Mucosa of rectum (tissue), 2 donors: ENCODE measurements around the gene MAN1A1.

Source experiments
- H3K27ac ChIP-seq, 2 donors: one replicate each; pipeline ENCODE4 v1.7.0; 2013; ENCODE audit warnings: inconsistent platforms in 2 of 2, low read depth in 2 of 2, low read length in 2 of 2
- H3K27me3 ChIP-seq, 2 donors: one replicate each; pipeline ENCODE4 v1.7.0; 2013; ENCODE audit warnings: low read length in 2 of 2; ENCODE audit not compliant: control insufficient read depth in 2 of 2, insufficient read depth in 2 of 2
- H3K36me3 ChIP-seq, 2 donors: one replicate each; pipeline ENCODE4 v1.7.0; 2013; ENCODE audit warnings: low read length in 2 of 2; ENCODE audit not compliant: control insufficient read depth in 2 of 2, insufficient read depth in 2 of 2
- H3K4me1 ChIP-seq, 2 donors: one replicate each; pipeline ENCODE4 v1.7.0; 2013; ENCODE audit warnings: low read length in 2 of 2, mild to moderate bottlenecking in 1 of 2; ENCODE audit not compliant: control insufficient read depth in 2 of 2, insufficient read depth in 2 of 2
- H3K4me3 ChIP-seq, 2 donors: one replicate each; pipeline ENCODE4 v1.7.0; 2013; ENCODE audit warnings: low read length in 2 of 2
- H3K9ac ChIP-seq, 2 donors: one replicate each; pipeline ENCODE4 v1.7.0; 2013; ENCODE audit warnings: low read length in 2 of 2, low read depth in 1 of 2, mild to moderate bottlenecking in 1 of 2
- H3K9me3 ChIP-seq, 2 donors: one replicate each; pipeline ENCODE4 v1.7.0; 2013; ENCODE audit warnings: low read length in 2 of 2; ENCODE audit not compliant: control insufficient read depth in 2 of 2
- donor health status: healthy.
- donor health status: Normal muscosa, but diverticular disease.

MAN1A1 gene

DNA sequence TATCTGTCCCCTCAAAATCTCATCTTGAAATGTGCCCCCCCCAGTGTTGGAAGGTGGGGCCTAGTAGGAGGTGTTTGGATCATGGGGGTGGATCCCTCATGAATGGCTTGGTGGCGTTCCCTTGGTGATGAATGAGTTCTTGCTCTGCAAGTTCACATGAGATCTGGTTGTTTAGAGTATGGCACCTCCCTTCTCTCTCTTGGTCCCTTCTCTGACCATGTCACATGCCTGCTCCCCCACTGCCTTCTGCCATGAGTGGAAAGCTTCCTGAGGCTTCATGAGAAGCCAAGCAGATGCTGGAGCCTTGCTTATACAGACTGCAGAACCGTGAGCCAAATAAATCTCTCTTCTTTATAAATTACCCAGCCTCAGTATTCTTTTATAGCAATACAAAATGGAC lies 70.9 kb downstream of the MAN1A1 start:
- no peaks in the 10 kb centered on the region for H3K27me3 ChIP-seq
- no peaks in the 10 kb centered on the region for H3K9me3 ChIP-seq
- H3K27ac ChIP-seq, result no peak overlapping the region
- H3K9ac ChIP-seq, result no peak overlapping the region
- H3K36me3 ChIP-seq, result no peaks in the 10 kb centered on the region
- no peak overlapping the region for H3K4me3 ChIP-seq
- H3K4me1 ChIP-seq, result peaks cover 0 to 3% of the 10 kb centered on the region in 2 donors

DNA sequence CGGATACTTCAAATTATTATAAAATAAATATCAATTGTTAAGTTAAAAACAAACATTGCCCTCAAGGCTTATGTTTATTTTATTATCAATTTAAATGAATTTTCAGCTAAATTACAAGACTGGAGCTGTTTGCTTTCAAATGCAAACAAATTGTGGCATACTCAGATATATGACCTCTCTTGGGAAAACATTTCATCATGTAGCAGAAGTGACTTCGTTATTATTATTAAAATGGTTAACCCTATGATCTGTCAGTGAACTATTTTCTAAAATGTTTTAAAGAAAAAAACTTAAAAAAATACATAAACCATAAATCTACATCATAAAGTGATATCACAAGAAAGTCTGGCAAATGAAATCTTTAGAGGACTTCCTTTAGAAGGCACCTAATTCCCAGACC lies 72.5 kb downstream of the MAN1A1 start:
- H3K9ac ChIP-seq, result no peak overlapping the region
- no peaks in the 10 kb centered on the region for H3K36me3 ChIP-seq
- H3K27me3 ChIP-seq, result no peaks in the 10 kb centered on the region
- H3K27ac ChIP-seq, result no peak overlapping the region
- H3K4me1 ChIP-seq, result peaks cover 0 to 3% of the 10 kb centered on the region in 2 donors
- no peaks in the 10 kb centered on the region for H3K9me3 ChIP-seq
- no peak overlapping the region for H3K4me3 ChIP-seq

DNA sequence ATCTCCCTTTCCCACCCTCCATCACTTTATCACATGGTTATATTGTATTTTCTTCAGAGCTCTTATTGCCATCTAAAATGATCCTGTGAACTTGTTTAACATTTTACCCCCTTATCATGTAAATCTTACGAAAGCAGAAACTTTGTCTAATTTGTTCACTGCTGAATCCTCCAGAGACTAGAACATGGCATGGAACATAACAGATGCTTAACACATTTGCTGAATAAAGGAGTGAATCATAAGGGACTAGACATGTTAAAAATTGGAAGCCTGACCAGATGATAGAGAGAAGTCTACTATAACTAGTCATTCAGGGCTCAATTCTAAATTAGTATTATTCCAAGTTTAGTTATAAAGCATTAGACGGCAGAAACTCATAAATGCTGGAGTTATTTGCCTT lies 73.3 kb downstream of the MAN1A1 start:
- Histone ChIP-seq H3K4me3 (no peak overlapping the region), H3K36me3 (no peaks in the 10 kb centered on the region), H3K4me1 (peaks cover 0 to 3% of the 10 kb centered on the region in 2 donors), H3K27me3 (no peaks in the 10 kb centered on the region), H3K9ac (no peak overlapping the region), H3K9me3 (no peaks in the 10 kb centered on the region), H3K27ac (no peak overlapping the region)

DNA sequence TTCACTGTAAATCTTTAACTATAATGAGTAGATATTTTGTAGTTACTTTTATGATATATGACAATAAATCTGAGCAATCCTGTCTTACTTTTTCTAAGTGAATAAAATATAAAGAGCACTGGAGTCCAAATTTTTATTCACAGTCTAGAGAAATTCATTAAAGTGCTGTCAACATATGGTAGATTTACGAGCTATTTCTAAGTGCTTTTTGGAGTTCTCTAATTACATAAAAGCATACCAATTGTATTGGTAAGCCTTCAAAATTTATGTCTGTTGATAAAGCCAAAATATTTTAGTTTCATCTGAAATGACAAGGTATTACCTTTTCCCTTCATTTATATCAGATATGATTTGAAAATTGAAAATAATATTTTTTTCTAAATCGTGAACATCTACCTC lies 75.4 kb downstream of the MAN1A1 start:
- Histone ChIP-seq H3K27ac (no peak overlapping the region), H3K36me3 (peaks cover 2 to 7% of the 10 kb centered on the region in 2 donors), H3K9ac (no peak overlapping the region), H3K4me3 (no peak overlapping the region), H3K9me3 (peaks cover 0 to 3% of the 10 kb centered on the region in 2 donors), H3K27me3 (no peaks in the 10 kb centered on the region), H3K4me1 (peaks cover 0 to 3% of the 10 kb centered on the region in 2 donors)

DNA sequence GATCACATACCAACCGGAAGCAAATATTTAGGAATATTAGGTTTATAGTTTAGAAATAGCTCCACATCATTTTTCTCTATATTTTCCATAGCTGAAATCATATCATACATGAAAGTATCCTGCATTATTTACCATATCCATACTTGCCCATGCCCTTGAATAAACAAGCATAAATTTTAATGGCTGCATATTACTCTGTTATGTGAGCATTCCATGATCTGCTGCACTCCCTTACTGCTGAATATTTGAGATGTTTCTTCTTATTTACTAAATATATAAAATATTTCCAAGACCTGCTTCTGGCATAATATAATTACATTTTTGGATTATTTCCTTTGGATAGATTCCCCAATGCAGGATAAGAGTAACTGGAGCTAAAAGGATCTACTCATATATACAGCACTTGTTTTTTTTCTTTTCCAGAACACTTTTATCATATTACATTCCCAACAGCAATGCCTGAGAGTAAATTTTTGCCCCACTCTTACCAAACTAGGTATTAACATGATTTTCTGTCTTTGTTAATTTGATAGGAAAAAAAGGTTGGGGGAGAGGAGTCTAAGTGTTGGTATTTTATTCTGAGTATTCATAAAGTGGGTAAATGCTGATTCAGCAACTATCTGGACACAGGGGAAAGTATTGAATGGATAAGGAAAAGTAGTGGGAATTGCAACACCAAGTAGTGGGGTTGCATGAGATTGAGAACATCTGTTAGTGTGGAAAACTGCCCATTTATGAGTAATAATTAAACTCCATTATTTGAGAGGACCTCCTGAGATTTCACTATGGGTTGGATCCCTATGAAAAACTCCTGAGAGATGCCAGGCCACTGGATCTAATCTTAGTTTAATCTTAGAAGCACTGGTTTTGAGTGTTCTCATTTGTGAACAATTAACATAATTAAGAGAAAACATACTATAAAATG lies 76.0 kb downstream of the MAN1A1 start:
- Histone ChIP-seq H3K9ac (no peak overlapping the region), H3K36me3 (peaks cover 5 to 7% of the 10 kb centered on the region in 2 donors)

DNA sequence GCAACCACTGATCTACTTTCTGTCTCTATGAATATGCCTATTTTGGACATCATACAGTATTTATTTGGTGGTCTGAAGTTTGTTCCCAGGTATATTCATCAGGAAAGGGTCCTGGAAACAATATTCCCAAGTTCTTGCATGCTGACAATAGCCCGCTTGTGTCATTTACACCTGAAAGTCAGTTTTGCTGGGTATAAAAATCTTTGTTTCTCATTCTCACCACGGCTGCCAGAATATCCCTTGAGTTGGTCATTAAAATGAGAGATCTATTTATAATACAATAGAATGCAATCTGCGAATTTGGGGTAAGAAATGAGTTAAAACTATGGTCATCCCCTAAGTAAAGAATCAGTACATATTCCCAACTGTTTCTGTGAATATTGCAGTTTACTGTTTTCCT lies 79.0 kb downstream of the MAN1A1 start:
- no peak overlapping the region for H3K9ac ChIP-seq
- H3K27ac ChIP-seq, result no peak overlapping the region
- peaks cover 0 to 3% of the 10 kb centered on the region in 2 donors for H3K9me3 ChIP-seq
- H3K4me3 ChIP-seq, result no peak overlapping the region
- no peaks in the 10 kb centered on the region for H3K27me3 ChIP-seq
- no peaks in the 10 kb centered on the region for H3K4me1 ChIP-seq
- peaks cover 5 to 7% of the 10 kb centered on the region in 2 donors for H3K36me3 ChIP-seq

More for the DNA sequence above, 76.0 kb downstream of the MAN1A1 start:
- Histone ChIP-seq H3K4me1 (peaks cover 0 to 3% of the 10 kb centered on the region in 2 donors), H3K4me3 (no peak overlapping the region), H3K27me3 (no peaks in the 10 kb centered on the region), H3K9me3 (peaks cover 0 to 3% of the 10 kb centered on the region in 2 donors), H3K27ac (no peak overlapping the region)

DNA sequence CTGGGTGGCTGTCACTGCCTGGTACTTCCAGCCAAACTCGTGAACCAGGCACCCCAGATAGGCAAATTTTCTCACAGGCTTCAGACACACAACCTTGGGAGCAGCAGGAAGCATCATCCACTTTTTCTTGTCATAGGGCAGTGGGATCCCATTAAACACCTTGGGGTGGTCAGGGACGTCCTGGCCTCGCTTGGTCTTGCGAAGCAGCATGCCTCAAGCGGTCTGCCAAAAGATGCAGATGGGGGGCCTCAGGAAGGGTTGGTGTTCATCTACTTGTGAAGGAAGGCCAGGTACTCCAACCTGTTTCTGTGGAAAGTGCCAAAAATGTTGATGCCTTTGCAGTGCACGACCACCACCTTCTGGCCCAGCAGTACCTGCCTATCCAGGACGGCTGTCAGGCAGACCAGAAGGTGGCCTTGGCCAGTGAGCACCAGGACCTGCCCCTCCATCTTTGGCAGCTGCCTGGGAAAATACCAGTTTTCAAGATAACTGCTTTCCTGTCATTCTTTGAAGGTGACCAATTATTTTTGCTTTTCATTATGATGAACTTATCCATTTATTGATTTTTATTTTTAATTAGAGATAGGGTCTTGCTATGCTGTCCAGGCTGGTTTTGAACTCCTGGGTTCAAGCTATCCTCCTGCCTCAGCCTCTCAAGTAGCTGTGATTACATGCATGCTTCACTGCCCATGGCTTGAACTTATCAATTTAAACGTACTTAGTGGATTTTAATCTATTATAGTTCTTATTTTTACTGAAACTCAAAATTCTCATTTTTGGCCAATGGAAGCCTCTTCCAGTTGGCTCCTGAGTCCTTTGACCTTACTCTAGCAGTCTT lies 80.1 kb downstream of the MAN1A1 start:
- Histone ChIP-seq H3K4me1 (no peaks in the 10 kb centered on the region), H3K4me3 (no peak overlapping the region), H3K27me3 (no peaks in the 10 kb centered on the region), H3K27ac (no peak overlapping the region), H3K9ac (no peak overlapping the region), H3K9me3 (peaks cover 0 to 3% of the 10 kb centered on the region in 2 donors), H3K36me3 (peaks cover 5 to 7% of the 10 kb centered on the region in 2 donors)

DNA sequence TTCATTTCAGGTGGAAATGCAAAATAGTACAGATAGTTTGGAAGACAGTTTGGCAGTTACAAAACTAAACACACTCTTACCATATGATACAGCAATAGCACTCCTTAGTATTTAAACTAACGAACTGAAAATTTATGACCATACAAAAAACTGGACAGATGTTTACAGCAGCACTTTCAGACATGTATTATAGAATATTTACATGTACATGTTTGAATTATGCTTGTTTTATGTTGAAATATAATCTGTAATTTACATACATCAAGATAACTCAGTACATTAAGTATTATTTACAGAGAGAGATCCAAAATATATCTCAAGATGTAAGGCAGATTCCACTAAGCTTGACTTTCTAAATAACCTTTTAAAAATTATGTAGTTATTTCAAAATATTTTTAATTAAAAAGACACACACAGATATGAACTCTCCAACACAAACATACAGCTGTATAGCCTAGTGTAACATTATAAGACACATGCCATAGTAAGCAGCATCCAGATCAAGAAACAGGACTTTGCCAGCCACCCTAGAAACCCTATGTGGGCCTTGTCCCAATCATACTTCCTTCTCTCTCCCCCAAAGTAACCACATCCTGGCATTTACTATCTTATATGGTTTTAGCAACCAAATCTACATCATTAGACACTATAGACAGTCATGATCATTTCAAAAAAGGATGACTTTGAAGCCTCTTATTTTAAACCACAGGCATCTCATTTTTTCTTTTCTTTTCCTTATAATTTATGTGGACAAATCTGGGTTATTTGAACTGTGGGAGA lies 82.2 kb downstream of the MAN1A1 start:
- Histone ChIP-seq H3K27ac (no peak overlapping the region), H3K9me3 (peaks cover 0 to 3% of the 10 kb centered on the region in 2 donors), H3K9ac (no peak overlapping the region), H3K4me1 (no peaks in the 10 kb centered on the region), H3K4me3 (no peak overlapping the region), H3K27me3 (no peaks in the 10 kb centered on the region), H3K36me3 (peaks cover 5 to 7% of the 10 kb centered on the region in 2 donors)

DNA sequence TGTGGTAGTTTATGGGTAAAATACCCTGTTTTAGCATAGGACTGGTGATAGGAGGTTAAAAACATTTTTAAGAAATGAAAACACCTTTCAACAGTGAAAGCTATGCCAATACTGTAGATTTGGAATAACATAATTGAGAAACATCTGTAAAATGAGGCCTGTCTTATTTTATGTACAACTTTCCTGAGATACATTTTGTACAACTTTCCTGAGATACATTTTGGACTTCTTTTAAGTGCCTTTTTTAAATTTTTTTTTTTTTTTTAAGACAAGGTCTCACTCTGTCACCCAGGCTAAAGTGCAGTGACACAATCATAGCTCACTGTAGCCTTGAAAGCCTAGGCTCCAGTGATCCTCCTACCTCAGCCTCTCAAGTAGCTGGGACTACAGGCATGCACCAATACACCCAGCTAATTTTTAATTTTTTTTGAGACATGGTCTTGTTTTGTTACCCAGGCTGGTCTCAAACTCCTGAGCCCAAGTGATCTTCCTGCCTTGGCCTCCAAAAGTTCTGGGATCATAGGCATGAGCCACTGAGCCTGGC lies 84.6 kb downstream of the MAN1A1 start:
- Histone ChIP-seq H3K9me3 (no peaks in the 10 kb centered on the region), H3K27me3 (no peaks in the 10 kb centered on the region), H3K36me3 (peaks cover 0 to 5% of the 10 kb centered on the region in 2 donors), H3K27ac (no peak overlapping the region), H3K4me1 (no peaks in the 10 kb centered on the region), H3K4me3 (no peak overlapping the region), H3K9ac (no peak overlapping the region)
